ENCODE results near the gene NFIC.
"Not testable (repeated sequence)": the region's sequence is repeated elsewhere in the genome, so short reads cannot be mapped to it uniquely, and the experiment has no call there.

The NFIC gene

GRCh38 chr19:3506384-3507340 is 140.3 kb downstream of the NFIC start:
- DNase-seq, result peak in 9 of 58 donors; percentile 11 to 70 (median 42)

GRCh38 chr19:3507371-3508120 is 141.2 kb downstream of the NFIC start:
- peak in 12 of 58 donors; percentile 7 to 46 (median 25) for DNase-seq

GRCh38 chr19:3508121-3508661 is 141.8 kb downstream of the NFIC start:
- not testable (repeated sequence) for DNase-seq

GRCh38 chr19:3508771-3509535 is 142.6 kb downstream of the NFIC start:
- DNase-seq, result no peak

GRCh38 chr19:3509566-3509989 is 143.2 kb downstream of the NFIC start:
- peak in 1 of 58 donors; percentile 15 for DNase-seq

- no peak for DNase-seq
Observed at GRCh38 chr19:3510727-3511126, 144.3 kb downstream of the NFIC start.

- DNase-seq, result no peak
Observed at GRCh38 chr19:3511506-3512251, 145.3 kb downstream of the NFIC start.

- peak in 10 of 58 donors; percentile 18 to 42 (median 28) for DNase-seq
Observed at GRCh38 chr19:3512562-3513228, 146.3 kb downstream of the NFIC start.

GRCh38 chr19:3513229-3514140 is 147.1 kb downstream of the NFIC start:
- DNase-seq, result peak in 1 of 58 donors; percentile 42

GRCh38 chr19:3514930-3515329 is 148.5 kb downstream of the NFIC start:
- no peak for DNase-seq

GRCh38 chr19:3515891-3516422 is 149.6 kb downstream of the NFIC start:
- DNase-seq, result peak in 11 of 58 donors; percentile 12 to 57 (median 25)

GRCh38 chr19:3516675-3517207 is 150.4 kb downstream of the NFIC start:
- DNase-seq, result peak in 8 of 58 donors; percentile 8 to 51 (median 23)

- no peak for DNase-seq
Observed at GRCh38 chr19:3517638-3518037, 151.3 kb downstream of the NFIC start.

- no peak for DNase-seq
Observed at GRCh38 chr19:3518255-3518654, 151.9 kb downstream of the NFIC start.

- no peak for DNase-seq
Observed at GRCh38 chr19:3518659-3519058, 152.3 kb downstream of the NFIC start.

Measured in anterior cingulate cortex (tissue), 58 donors.